GM12891 (cell line): ENCODE data around the gene PRR7.
"Not testable (repeated sequence)": the region's sequence is repeated elsewhere in the genome, so short reads cannot be mapped to it uniquely, and the experiment has no call there.

Source experiments
- DNase-seq: peaks from one replicate; pipeline ENCODE4 v3.0.0; 2011; ENCODE audit warnings: low spot score; ENCODE audit not compliant: insufficient read length
- FAIRE-seq: peaks from 2 replicates; lab custom pipeline; 2011; peaks lifted over from hg19 to GRCh38; lab: Jason Lieb, UNC
- PAX5 ChIP-seq: IDR thresholded peaks from 2 replicates; pipeline ENCODE4 v1.6.1; 2011; ENCODE audit warnings: low read length, moderate library complexity, mild to moderate bottlenecking; ENCODE audit not compliant: insufficient read depth, severe bottlenecking
- POLR2A ChIP-seq: IDR thresholded peaks from 2 replicates; pipeline ENCODE4 v1.6.1; 2011; ENCODE audit warnings: low read depth, low read length, control low read depth
- POLR2AphosphoS5 ChIP-seq: IDR thresholded peaks from 2 replicates; pipeline ENCODE4 v1.6.1; 2011; ENCODE audit warnings: low read depth, low read length, control low read depth
- POU2F2 ChIP-seq: IDR thresholded peaks from 2 replicates; pipeline ENCODE4 v1.6.1; 2011; ENCODE audit warnings: low read depth, mild to moderate bottlenecking, control low read depth, low read length, moderate library complexity
- SPI1 ChIP-seq: IDR thresholded peaks from 2 replicates; pipeline ENCODE4 v1.6.1; 2011; ENCODE audit warnings: low read depth, low read length, control low read depth
- TAF1 ChIP-seq: IDR thresholded peaks from 2 replicates; pipeline ENCODE4 v1.6.1; 2011; ENCODE audit warnings: low read depth, low read length, control low read depth

The PRR7 gene

DNA sequence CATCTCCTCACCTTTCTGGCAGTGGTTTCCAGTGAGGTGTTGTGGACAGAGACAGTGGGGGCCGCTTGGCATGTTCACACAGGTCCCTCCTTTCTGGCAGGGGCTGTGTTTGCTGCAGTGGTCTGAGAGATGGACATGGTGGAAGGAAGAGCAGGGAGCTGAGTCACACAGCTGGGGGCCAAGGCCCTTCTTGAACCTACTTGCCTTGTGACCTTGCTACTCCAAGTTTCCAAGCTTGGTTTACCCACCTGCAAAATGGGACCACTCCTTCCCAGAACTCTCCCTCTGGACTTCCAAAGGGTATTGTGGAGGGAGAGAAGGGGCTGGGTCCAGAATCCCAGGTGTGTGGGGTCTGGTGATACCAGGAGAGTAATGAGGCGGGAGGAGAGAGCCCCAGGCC lies 41.3 kb upstream of the PRR7 start:
- no peak for DNase-seq
- FAIRE-seq: no peak
- TF ChIP-seq TAF1 (0 out of 2 replicates have a peak, but pooled peaks have one; percentile 25), POLR2AphosphoS5 (no peak)

DNA sequence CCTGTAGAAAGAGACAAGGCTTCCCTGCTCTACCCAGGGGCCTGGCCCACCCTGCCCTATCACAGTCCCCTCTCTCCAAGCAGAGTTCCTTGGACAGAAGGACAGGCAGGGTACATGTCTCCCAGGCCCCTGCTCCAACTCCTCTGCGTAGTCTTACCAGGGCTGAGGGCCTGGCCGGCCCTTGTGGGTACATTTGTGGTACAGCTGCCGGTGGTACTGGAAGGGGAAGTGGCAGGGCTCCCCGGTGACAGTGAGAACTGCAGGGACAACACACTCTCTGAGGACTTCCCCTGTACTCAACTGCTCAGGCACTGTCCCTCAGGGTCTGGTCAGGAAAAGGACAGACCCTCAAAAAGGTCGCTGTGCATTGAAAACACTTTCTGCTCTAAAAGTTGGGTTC lies 40.8 kb upstream of the PRR7 start:
- no peak for TF ChIP-seq POLR2A
- peak; percentile 63 for TF ChIP-seq SPI1
- TF ChIP-seq POU2F2: no peak
- no peak for TF ChIP-seq PAX5
- FAIRE-seq: peak; percentile 56
- DNase-seq: no peak

GRCh38 chr5:177409043-177409801 lies 37.4 kb upstream of the PRR7 start, which contains the start of gene F12:
TSS of gene F12 (minus strand) at chr5:177409564. CDS start at chr5:177409527, 37 bp downstream.
- TF ChIP-seq POLR2AphosphoS5 (no peak), SPI1 (no peak), PAX5 (no peak), TAF1 (no peak), POLR2A (no peak), POU2F2 (no peak)
- peak; percentile 31 for FAIRE-seq
- no peak for DNase-seq

DNA sequence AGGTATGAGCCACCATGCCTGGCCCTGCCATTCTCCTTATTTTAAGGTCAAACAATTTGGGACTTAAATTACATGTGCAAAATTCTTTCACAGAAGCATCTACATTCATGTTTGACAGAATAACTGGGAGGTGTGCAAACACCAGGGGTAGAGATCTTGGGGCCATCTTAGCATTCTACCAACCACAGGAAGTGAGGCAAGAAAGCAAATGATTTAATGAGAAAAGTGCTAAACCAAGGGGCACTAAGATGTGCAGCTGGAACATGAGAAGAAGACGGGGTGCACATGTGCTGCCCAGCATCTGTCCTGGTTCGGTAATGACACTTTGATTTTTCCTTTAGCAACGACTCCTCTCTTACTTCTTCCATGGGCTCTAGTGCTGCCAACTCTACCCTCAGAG lies 36.0 kb upstream of the PRR7 start:
- DNase-seq: no peak
- TF ChIP-seq POLR2A: no peak
- peak; percentile 35 for FAIRE-seq

GRCh38 chr5:177412603-177413233 lies 33.9 kb upstream of the PRR7 start:
- FAIRE-seq: peak; percentile 93
- no peak for DNase-seq
- TF ChIP-seq POLR2AphosphoS5 (no peak), SPI1 (peak; percentile 65)

GRCh38 chr5:177414481-177414880 lies 32.1 kb upstream of the PRR7 start:
- no peak for FAIRE-seq
- TF ChIP-seq POLR2AphosphoS5 (no peak), PAX5 (no peak), TAF1 (no peak), POU2F2 (no peak), SPI1 (no peak), POLR2A (no peak)

GRCh38 chr5:177417081-177417480 lies 29.5 kb upstream of the PRR7 start:
- not testable (repeated sequence) for FAIRE-seq, DNase-seq

More at GRCh38 chr5:177414481-177414880, 32.1 kb upstream of the PRR7 start:
- DNase-seq: no peak

GRCh38 chr5:177419046-177419445 lies 27.6 kb upstream of the PRR7 start:
- TF ChIP-seq POLR2A (no peak), POLR2AphosphoS5 (no peak), POU2F2 (no peak), PAX5 (no peak), SPI1 (no peak), TAF1 (no peak)
- FAIRE-seq (no peak), DNase-seq (no peak)

DNA sequence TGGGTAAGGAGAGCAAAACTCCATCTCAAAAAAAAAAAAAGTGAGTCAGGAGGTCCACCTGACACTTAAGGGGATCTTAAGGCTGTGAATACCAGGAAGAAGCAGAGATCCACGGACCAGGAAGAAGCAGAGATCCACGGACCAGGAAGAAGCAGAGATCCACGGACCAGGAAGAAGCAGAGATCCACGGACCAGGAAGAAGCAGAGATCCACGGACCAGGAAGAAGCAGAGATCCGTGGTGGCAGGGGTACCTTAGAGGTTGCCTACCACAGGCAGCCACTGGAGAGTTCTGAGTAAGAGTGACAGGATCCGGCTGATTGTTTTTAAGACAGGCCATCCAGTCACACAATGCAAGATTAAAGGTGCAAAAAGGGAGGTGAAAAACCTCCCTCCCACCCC lies 26.1 kb upstream of the PRR7 start:
- not testable (repeated sequence) for FAIRE-seq, DNase-seq

DNA sequence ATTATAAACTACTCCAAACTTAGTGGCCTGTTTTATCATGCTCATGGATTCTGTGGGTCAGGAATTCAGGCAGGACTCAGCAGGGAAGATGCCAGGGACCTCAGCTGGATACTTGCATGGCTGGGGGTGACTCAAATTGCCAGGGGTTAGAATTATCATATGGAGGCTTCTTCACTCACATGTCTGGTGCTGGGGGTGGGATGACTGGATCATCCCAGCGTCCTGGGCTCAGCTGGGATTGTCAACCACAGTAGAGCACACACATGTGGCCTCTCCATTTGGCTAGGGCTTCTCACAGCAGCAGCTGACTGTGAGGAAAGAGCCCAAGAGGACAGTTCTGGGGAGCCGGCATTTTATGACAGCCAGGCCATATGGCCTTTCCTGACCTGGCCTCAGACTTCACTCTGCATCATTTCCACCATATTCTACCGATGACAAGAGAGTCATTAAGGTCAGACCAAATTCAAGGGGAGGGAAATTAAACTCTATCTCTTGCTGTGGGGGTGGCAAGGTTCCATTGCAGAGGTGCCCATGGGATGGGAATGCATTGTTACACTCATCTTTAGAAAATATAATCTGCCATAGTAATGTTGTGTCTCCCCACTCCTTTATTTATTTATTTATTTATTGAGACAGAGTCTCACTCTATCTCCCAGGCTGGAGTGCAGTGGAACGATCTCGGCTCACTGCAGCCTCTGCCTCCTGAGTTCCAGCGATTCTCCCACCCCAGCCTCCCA lies 25.4 kb upstream of the PRR7 start:
- no peak for DNase-seq
- FAIRE-seq: no peak
- TF ChIP-seq TAF1 (no peak), POU2F2 (no peak), SPI1 (no peak), POLR2A (no peak), PAX5 (no peak)

- TF ChIP-seq SPI1: no peak
- no peak for TF ChIP-seq POU2F2
- TF ChIP-seq POLR2A: no peak
- FAIRE-seq: no peak
- DNase-seq: no peak
Observed at GRCh38 chr5:177423671-177424070, 22.9 kb upstream of the PRR7 start.
